ENCODE measurements around the gene SLC7A14. TPM values are rescaled to one million over a fixed set of nuclear protein-coding genes. Genes with fewer than 3 reads are reported as not detected.

SLC7A14 gene
- polyA plus RNA-seq, 1 experiment = 0.60 TPM

GRCh38 chr3:170531054-170531453 is 54.8 kb downstream of the SLC7A14 start:
- Histone ChIP-seq H3K4me3 (ENCODE audit: low read depth, low read length) (no peak overlapping the region), H3K27me3 (ENCODE audit: control insufficient read depth, insufficient read depth, low read length) (no peaks in the 10 kb centered on the region), H3K36me3 (ENCODE audit: control insufficient read depth, insufficient read depth, low read length) (no peaks in the 10 kb centered on the region)
- TF ChIP-seq, protein P1, sequence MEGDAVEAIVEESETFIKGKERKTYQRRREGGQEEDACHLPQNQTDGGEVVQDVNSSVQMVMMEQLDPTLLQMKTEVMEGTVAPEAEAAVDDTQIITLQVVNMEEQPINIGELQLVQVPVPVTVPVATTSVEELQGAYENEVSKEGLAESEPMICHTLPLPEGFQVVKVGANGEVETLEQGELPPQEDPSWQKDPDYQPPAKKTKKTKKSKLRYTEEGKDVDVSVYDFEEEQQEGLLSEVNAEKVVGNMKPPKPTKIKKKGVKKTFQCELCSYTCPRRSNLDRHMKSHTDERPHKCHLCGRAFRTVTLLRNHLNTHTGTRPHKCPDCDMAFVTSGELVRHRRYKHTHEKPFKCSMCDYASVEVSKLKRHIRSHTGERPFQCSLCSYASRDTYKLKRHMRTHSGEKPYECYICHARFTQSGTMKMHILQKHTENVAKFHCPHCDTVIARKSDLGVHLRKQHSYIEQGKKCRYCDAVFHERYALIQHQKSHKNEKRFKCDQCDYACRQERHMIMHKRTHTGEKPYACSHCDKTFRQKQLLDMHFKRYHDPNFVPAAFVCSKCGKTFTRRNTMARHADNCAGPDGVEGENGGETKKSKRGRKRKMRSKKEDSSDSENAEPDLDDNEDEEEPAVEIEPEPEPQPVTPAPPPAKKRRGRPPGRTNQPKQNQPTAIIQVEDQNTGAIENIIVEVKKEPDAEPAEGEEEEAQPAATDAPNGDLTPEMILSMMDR (IDR thresholded peaks at IDR 0.05; ENCODE audit: insufficient read depth, low read depth, low read length) = no peak
- DNase-seq (ENCODE audit: low read depth) = no peak
- POLR2A ChIA-PET = no interaction called here
- CTCF ChIA-PET = no interaction called here

DNA sequence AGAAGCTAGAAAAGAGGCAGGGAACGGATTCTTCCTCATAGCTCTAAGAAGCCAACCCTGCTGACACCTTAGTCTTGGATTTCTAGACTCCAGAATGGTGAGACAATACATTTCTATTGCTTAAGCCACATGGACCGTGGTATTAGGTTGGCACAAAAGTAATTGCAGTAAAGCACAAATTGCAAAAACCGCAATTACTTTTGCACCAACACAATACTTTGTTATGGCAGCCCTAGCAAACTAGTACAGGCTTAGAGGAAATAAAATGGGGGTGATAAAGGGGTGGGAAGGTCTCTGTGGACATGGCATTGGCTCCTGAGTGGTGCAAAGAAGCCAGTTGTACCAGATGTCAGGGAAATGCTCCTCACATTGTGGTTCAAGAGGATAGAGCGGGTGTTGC is 56.0 kb downstream of the SLC7A14 start:
- no peak for DNase-seq (ENCODE audit: low read depth)
- POLR2A ChIA-PET = no interaction called here
- TF ChIP-seq, protein P1 (IDR thresholded peaks at IDR 0.05; ENCODE audit: insufficient read depth, low read depth, low read length) = no peak
- H3K27me3 ChIP-seq (ENCODE audit: control insufficient read depth, insufficient read depth, low read length) = no peaks in the 10 kb centered on the region
- H3K4me3 ChIP-seq (ENCODE audit: low read depth, low read length) = no peak overlapping the region
- no peaks in the 10 kb centered on the region for H3K36me3 ChIP-seq (ENCODE audit: control insufficient read depth, insufficient read depth, low read length)
- CTCF ChIA-PET = no interaction called here

DNA sequence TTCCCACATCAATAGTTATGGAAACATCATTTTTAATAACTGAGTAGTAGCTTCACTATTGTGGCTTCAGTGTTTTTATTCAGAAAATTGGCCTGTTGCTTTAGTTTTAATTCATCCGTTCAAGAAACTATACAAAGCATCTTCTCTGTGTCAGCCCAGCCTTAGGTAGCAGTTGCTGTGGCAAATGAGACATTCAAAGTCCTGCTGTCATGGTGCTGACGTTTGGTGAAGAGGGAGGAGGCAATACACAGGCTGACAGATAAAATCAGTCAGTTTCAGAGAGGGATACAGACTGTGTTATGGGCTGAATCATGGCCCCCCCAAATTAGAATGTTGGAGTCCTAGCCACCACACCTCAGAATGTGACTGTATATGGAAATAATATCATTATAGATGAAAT is 56.5 kb downstream of the SLC7A14 start:
- no peak overlapping the region for H3K4me3 ChIP-seq (ENCODE audit: low read depth, low read length)
- no peaks in the 10 kb centered on the region for H3K27me3 ChIP-seq (ENCODE audit: control insufficient read depth, insufficient read depth, low read length)
- DNase-seq (ENCODE audit: low read depth) = no peak
- ChIA-PET CTCF (no interaction called here), POLR2A (no interaction called here)
- TF ChIP-seq, protein P1 (IDR thresholded peaks at IDR 0.05; ENCODE audit: insufficient read depth, low read depth, low read length) = no peak
- H3K36me3 ChIP-seq (ENCODE audit: control insufficient read depth, insufficient read depth, low read length) = no peaks in the 10 kb centered on the region

DNA sequence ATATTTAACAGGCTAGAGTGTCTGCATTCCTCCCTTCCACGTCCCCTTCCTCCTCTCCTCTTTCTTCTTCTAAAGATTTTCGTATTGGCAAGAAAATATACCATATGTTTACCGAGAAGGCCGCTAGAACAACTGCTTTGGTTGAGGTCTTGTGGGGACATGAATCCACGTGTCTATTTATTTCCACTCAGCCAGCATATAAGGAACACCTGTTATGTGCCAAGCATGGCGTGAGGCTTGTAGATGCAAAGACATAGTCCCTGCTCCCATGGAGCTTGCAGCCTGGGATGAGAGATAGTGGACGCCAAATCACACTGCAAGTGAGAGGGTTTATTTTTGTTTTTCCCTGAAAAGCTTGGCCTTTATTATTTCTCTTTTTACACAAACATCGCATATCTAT is 57.1 kb downstream of the SLC7A14 start:
- TF ChIP-seq, protein P1 (IDR thresholded peaks at IDR 0.05; ENCODE audit: insufficient read depth, low read depth, low read length) = no peak
- Histone ChIP-seq H3K27me3 (ENCODE audit: control insufficient read depth, insufficient read depth, low read length) (no peaks in the 10 kb centered on the region), H3K36me3 (ENCODE audit: control insufficient read depth, insufficient read depth, low read length) (no peaks in the 10 kb centered on the region), H3K4me3 (ENCODE audit: low read depth, low read length) (no peak overlapping the region)
- CTCF ChIA-PET = no interaction called here
- no peak for DNase-seq (ENCODE audit: low read depth)
- POLR2A ChIA-PET = no interaction called here

GRCh38 chr3:170524073-170524472 is 61.8 kb downstream of the SLC7A14 start:
- ChIA-PET POLR2A (no interaction called here), CTCF (interaction anchor here (1.3 kb wide), 1 partner anchor 288 kb away, joined by 5 read pairs; no protein-coding TSS in a partner anchor)
- TF ChIP-seq, protein P1 (IDR thresholded peaks at IDR 0.05; ENCODE audit: insufficient read depth, low read depth, low read length) = no peak
- no peak overlapping the region for H3K4me3 ChIP-seq (ENCODE audit: low read depth, low read length)
- H3K27me3 ChIP-seq (ENCODE audit: control insufficient read depth, insufficient read depth, low read length) = no peaks in the 10 kb centered on the region
- DNase-seq (ENCODE audit: low read depth) = no peak
- H3K36me3 ChIP-seq (ENCODE audit: control insufficient read depth, insufficient read depth, low read length) = no peaks in the 10 kb centered on the region
